Endothelial cell of umbilical vein (primary cell): ENCODE results near the gene AUTS2. TPM values are rescaled to one million over a fixed set of nuclear protein-coding genes. Genes with fewer than 3 reads are reported as not detected.

Experiments
- BruUV-seq: library from RNA; stranded (reverse); fragments of 400-500 nt; replicated peaks from 2 replicates; lab custom pipeline; 2021; lab: Mats Ljungman, UMichigan
- CTCF ChIA-PET: fragments of 300-600, 350-600 bp; sonication (Branson Sonifier 250); formaldehyde crosslinking; loops from one replicate; lab custom pipeline; 2021; ENCODE audit warnings: antibody characterized with exemption, inconsistent platforms; lab: Charles Lee
- POLR2A ChIA-PET: fragments of 300-600, 350-600 bp; sonication (Branson Sonifier 250); formaldehyde crosslinking; loops from one replicate; lab custom pipeline; 2021; ENCODE audit warnings: antibody characterized with exemption, inconsistent platforms; lab: Charles Lee
- DNase-seq: peaks from one replicate; pipeline ENCODE4 v3.0.0-alpha.2; 2011; ENCODE audit warnings: low read depth, low spot score
- FAIRE-seq: peaks from 2 replicates; lab custom pipeline; 2011; peaks lifted over from hg19 to GRCh38; lab: Jason Lieb, UNC
- H2AFZ ChIP-seq: 2 replicates; pipeline ENCODE4 v1.6.0; 2012; ENCODE audit warnings: low read depth, low read length, control low read depth, inconsistent platforms
- H3K27ac ChIP-seq: 2 replicates; pipeline ENCODE4 v1.5.1; 2011; ENCODE audit warnings: low read depth, mild to moderate bottlenecking, control low read depth, low read length, moderate library complexity; ENCODE audit not compliant: insufficient read depth
- H3K27me3 ChIP-seq, 2 experiments: 2 replicates each; pipeline versions ENCODE4 v1.6.0 to v1.6.1; 2011; ENCODE audit warnings: low read length in 2 of 2, mixed read lengths in 1 of 2; ENCODE audit not compliant: control insufficient read depth in 2 of 2, insufficient read depth in 2 of 2
- H3K36me3 ChIP-seq, 2 experiments: 2 replicates in 1 of 2; 3 replicates in 1 of 2; pipeline ENCODE4 v1.5.1; 2011; ENCODE audit warnings: low read length in 2 of 2, mild to moderate bottlenecking in 1 of 2, moderate library complexity in 1 of 2; ENCODE audit not compliant: control insufficient read depth in 2 of 2, insufficient read depth in 2 of 2; ENCODE audit errors: extremely low read depth in 1 of 2
- H3K4me1 ChIP-seq: 3 replicates; pipeline ENCODE4 v1.5.1; 2011; ENCODE audit warnings: mild to moderate bottlenecking, low read length; ENCODE audit not compliant: control insufficient read depth, insufficient read depth; ENCODE audit errors: extremely low read depth
- H3K4me2 ChIP-seq: 2 replicates; pipeline ENCODE4 v1.6.1; 2011; ENCODE audit warnings: low read length, control low read depth, mixed read lengths; ENCODE audit not compliant: insufficient read depth
- H3K4me3 ChIP-seq, 3 experiments: fragments of 200-600 bp in 1 of 3; sonication (generic), shearing (Covaris generic) in 1 of 3; replicated peaks in 1 of 3; 2 replicates each; pipeline ENCODE4 v1.5.1; 2011 to 2016; ENCODE audit warnings: control low read depth in 3 of 3, low read length in 3 of 3, mild to moderate bottlenecking in 2 of 3, inconsistent platforms in 1 of 3, low read depth in 1 of 3, moderate library complexity in 1 of 3; ENCODE audit not compliant: insufficient read depth in 1 of 3
- H3K79me2 ChIP-seq: 2 replicates; pipeline ENCODE4 v1.6.0; 2012; ENCODE audit warnings: low read length, inconsistent platforms; ENCODE audit not compliant: control insufficient read depth, insufficient read depth
- H3K9ac ChIP-seq: replicated peaks from 2 replicates; pipeline ENCODE3; 2011; ENCODE audit warnings: low read length, control low read depth; ENCODE audit not compliant: insufficient read depth; ENCODE audit errors: extremely low read depth
- H3K9me1 ChIP-seq: replicated peaks from 3 replicates; pipeline ENCODE4 v1.6.0; 2011; ENCODE audit warnings: mild to moderate bottlenecking, low read length; ENCODE audit not compliant: control insufficient read depth, insufficient read depth; ENCODE audit errors: extremely low read depth
- H3K9me3 ChIP-seq: replicated peaks from 2 replicates; pipeline ENCODE4 v1.5.1; 2012; ENCODE audit warnings: low read length, inconsistent platforms; ENCODE audit not compliant: control insufficient read depth, insufficient read depth
- H4K20me1 ChIP-seq: replicated peaks from 2 replicates; pipeline ENCODE3; 2011; ENCODE audit warnings: mild to moderate bottlenecking, low read length; ENCODE audit not compliant: control insufficient read depth, insufficient read depth; ENCODE audit errors: extremely low read depth
- CTCF ChIP-seq, 2 donors: IDR thresholded peaks; 1 replicate in 1 of 2; 2 replicates in 1 of 2; pipeline ENCODE4 v1.5.1; 2011; ENCODE audit warnings: low read length in 2 of 2, mild to moderate bottlenecking in 2 of 2, moderate library complexity in 2 of 2, control low read depth in 1 of 2, inconsistent platforms in 1 of 2, low read depth in 1 of 2; ENCODE audit not compliant: insufficient read depth in 1 of 2; ENCODE audit errors: extremely low read depth in 1 of 2
- EZH2 ChIP-seq: IDR thresholded peaks from 2 replicates; pipeline ENCODE4 v1.6.1; 2012; ENCODE audit warnings: borderline replicate concordance, low read depth, mild to moderate bottlenecking, moderate library complexity, low read length, inconsistent platforms; ENCODE audit not compliant: severe bottlenecking
- FOS ChIP-seq: IDR thresholded peaks from 2 replicates; pipeline ENCODE4 v1.6.1; 2011; ENCODE audit warnings: mild to moderate bottlenecking, low read length, moderate library complexity, borderline replicate concordance; ENCODE audit not compliant: insufficient read depth
- GATA2 ChIP-seq: IDR thresholded peaks from 2 replicates; pipeline ENCODE4 v1.7.0; 2011; ENCODE audit warnings: low read depth, mild to moderate bottlenecking, moderate library complexity, mixed read lengths, low read length; ENCODE audit not compliant: insufficient read length, insufficient read depth
- MAX ChIP-seq: IDR thresholded peaks from 2 replicates; pipeline ENCODE4 v1.6.1; 2011; ENCODE audit not compliant: insufficient read depth, insufficient read length
- MYC ChIP-seq: IDR thresholded peaks from one replicate; pipeline ENCODE4 v1.6.1; 2011; ENCODE audit warnings: mild to moderate bottlenecking, low read depth, low read length
- POLR2A ChIP-seq: IDR thresholded peaks from 2 replicates; pipeline ENCODE4 v1.6.1; 2012; ENCODE audit warnings: low read depth, mild to moderate bottlenecking, control low read depth, low read length
- POLR2AphosphoS5 ChIP-seq: IDR thresholded peaks from 2 replicates; pipeline ENCODE4 v1.6.1; 2012; ENCODE audit warnings: low read depth, mild to moderate bottlenecking, control low read depth, low read length, moderate library complexity; ENCODE audit not compliant: insufficient read depth
- dilution Hi-C: fragments of 300-500 bp; cut with MboI; formaldehyde crosslinking; loops from one replicate; pipeline ENCODE4 v1.15.0; 2019; ENCODE audit warnings: low sequenced_read_pairs; ENCODE audit not compliant: extremely low pct_ligation_motif_present
- intact Hi-C: fragments of 100-400 bp; cut with micrococcal nuclease; formaldehyde crosslinking; loops from one replicate; pipeline ENCODE4 v1.10.0; 2022
- polyA plus RNA-seq, 4 experiments: library from polyadenylated mRNA; depleted of rRNA in 3 of 4; stranded (reverse) in 3 of 4; unstranded in 1 of 4; fragments of >200 nt; gene quantifications; 2 replicates each; pipeline versions ENCODE4 v1.2.1 to v1.2.3, GENCODE V29; 2011 to 2012; ENCODE audit warnings: missing spikeins in 1 of 4
- total RNA-seq: library from RNA; stranded (reverse); gene quantifications from 2 replicates; pipeline ENCODE4 v1.2.3, GENCODE V29; 2021

AUTS2 gene
- total and polyA plus RNA-seq, 2 donors (not counting 3 experiments of a cell fraction or from before 2014, with no cell fraction given) = 0.59 to 8.0 TPM

GRCh38 chr7:70285187-70285586 is 686.9 kb downstream of the AUTS2 start:
- Histone ChIP-seq H3K9ac (no peak overlapping the region), H3K9me1 (no peaks in the 10 kb centered on the region), H2AFZ (no peak overlapping the region), H3K27ac (no peak overlapping the region), H3K9me3 (no peaks in the 10 kb centered on the region), H3K36me3 (no peaks in the 10 kb centered on the region), H3K4me3 (no peak overlapping the region), H3K27me3 (no peaks in the 10 kb centered on the region), H3K79me2 (no peaks in the 10 kb centered on the region), H3K4me1 (no peaks in the 10 kb centered on the region), H4K20me1 (no peaks in the 10 kb centered on the region), H3K4me2 (no peak overlapping the region)
- dilution Hi-C loops = no loop called here
- FAIRE-seq = no peak
- CTCF ChIA-PET = no interaction called here
- no peak for DNase-seq
- no TSS peak for BruUV-seq
- intact Hi-C loops = no loop called here
- POLR2A ChIA-PET = no interaction called here
- no peak for TF ChIP-seq MAX
- TF ChIP-seq POLR2AphosphoS5 = no peak
- no peak for TF ChIP-seq MYC
- no peak for TF ChIP-seq POLR2A
- TF ChIP-seq FOS = no peak
- no peak for TF ChIP-seq GATA2
- no peak for TF ChIP-seq EZH2
- TF ChIP-seq CTCF (IDR thresholded peaks at IDR 0.05; ENCODE audit: extremely low read depth in 1 of 2, insufficient read depth in 1 of 2, low read depth in 1 of 2, low read length in 2 of 2) = no peak
